ENCODE results near the gene ROGDI.

Gene ROGDI

DNA sequence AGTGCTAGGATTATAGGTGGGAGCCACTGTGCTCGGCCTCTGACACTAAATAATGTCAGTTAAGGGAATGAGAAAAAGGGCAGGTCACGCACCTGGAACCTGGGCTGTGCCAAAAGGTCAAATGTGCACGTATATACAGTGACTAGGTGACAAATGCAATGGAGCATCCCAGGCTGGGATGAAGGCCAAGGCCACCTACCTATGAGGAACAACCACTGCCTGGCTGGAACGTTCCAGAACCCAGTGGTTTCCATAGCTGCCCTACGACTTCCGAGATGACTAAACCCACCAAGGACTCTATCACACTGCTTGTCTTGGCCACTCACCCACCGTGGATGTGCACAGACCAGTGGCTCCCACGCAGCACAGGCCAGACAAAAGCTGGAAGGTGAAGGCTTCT, 51.5 kb downstream of the ROGDI start:
- Histone ChIP-seq H2BK120ac (ENCODE audit: low read depth, low read length) (no peak overlapping the region), H4K8ac (ENCODE audit: low read depth, low read length) (no peak overlapping the region), H3K4me1 (ENCODE audit: control insufficient read depth in 2 of 2, insufficient read depth in 1 of 2, low read depth in 1 of 2, low read length in 2 of 2) (peaks cover 0 to 7% of the 10 kb centered on the region in 2 donors), H2AFZ (ENCODE audit: low read length) (no peak overlapping the region), H3K36me3 (replicated peaks in 1 of 2; ENCODE audit: control insufficient read depth in 2 of 2, insufficient read depth in 2 of 2, low read length in 2 of 2) (peaks cover 29 to 53% of the 10 kb centered on the region in 2 donors), H4K91ac (ENCODE audit: low read depth, low read length, poor library complexity) (no peak overlapping the region), H3K79me1 (ENCODE audit: low read depth, low read length) (no peaks in the 10 kb centered on the region), H2BK15ac (ENCODE audit: low read length) (no peak overlapping the region), H3K9ac (ENCODE audit: low read depth, low read length, poor library complexity) (no peak overlapping the region), H2BK12ac (ENCODE audit: low read length) (no peak overlapping the region), H3K18ac (ENCODE audit: low read length) (no peak overlapping the region), H3K23ac (ENCODE audit: low read depth, low read length, poor library complexity) (no peak overlapping the region), H2AK5ac (ENCODE audit: low read depth, low read length) (no peak overlapping the region), H3K4ac (ENCODE audit: low read length) (no peak overlapping the region), H3K27me3 (ENCODE audit: control insufficient read depth in 3 of 3, insufficient read depth in 3 of 3, low read depth in 1 of 3, low read length in 3 of 3) (no peaks in the 10 kb centered on the region), H3K4me3 (ENCODE audit: low read length in 2 of 2) (no peak overlapping the region), H3K27ac (replicated peaks; ENCODE audit: low read length) (no peak overlapping the region), H3K9me3 (replicated peaks in 1 of 2; ENCODE audit: control insufficient read depth in 2 of 2, insufficient read depth in 1 of 2, low read depth in 1 of 2, low read length in 2 of 2) (peaks cover 7 to 11% of the 10 kb centered on the region in 2 donors), H2BK5ac (ENCODE audit: low read length) (no peak overlapping the region), H3K14ac (ENCODE audit: low read length) (no peak overlapping the region), H3K4me2 (ENCODE audit: insufficient read depth, low read length, poor library complexity, severe bottlenecking) (no peak overlapping the region)
- DNase-seq (ENCODE audit: low spot score), result no peak
- WGBS, 2 donors (ENCODE audit: extremely low coverage in 2 of 2, insufficient read length in 2 of 2, insufficient replicate concordance in 1 of 2), result no CpG with 5 or more reads among the region's 8 CpGs

DNA sequence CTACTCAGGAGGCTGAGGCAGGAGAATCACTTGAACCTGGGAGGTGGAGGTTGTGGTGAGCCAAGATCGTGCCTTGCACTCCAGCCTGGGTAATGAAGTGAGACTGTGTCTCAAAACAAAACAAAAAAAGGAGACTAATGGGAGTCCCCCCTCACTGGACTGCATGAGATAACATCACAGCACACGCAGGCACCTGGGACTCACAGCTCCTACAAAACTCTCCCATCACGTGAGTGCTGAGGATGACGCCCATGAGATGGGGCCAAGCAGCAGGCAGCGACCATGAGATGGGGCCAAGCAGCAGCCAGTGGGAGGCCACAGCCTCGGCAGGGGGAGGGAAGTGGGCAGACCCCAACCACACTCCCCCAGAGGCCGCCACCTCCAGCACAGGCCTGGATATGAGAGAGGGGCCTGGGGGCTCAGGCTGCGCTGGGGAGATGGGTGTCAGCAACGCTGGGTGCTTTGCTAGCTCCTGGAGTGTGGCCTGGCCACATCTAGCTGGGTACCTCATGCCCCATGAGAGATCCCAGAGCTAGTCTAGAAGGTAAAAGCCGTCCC, 52.7 kb downstream of the ROGDI start:
- Histone ChIP-seq H3K4me3 (ENCODE audit: low read length in 2 of 2) (peak overlapping the region in 1 of 2 donors; percentile 39), H2BK5ac (ENCODE audit: low read length) (no peak overlapping the region), H3K14ac (ENCODE audit: low read length) (no peak overlapping the region), H3K9ac (ENCODE audit: low read depth, low read length, poor library complexity) (no peak overlapping the region), H3K36me3 (replicated peaks in 1 of 2; ENCODE audit: control insufficient read depth in 2 of 2, insufficient read depth in 2 of 2, low read length in 2 of 2) (peaks cover 22 to 43% of the 10 kb centered on the region in 2 donors), H2AK5ac (ENCODE audit: low read depth, low read length) (no peak overlapping the region), H4K91ac (ENCODE audit: low read depth, low read length, poor library complexity) (no peak overlapping the region), H3K9me3 (replicated peaks in 1 of 2; ENCODE audit: control insufficient read depth in 2 of 2, insufficient read depth in 1 of 2, low read depth in 1 of 2, low read length in 2 of 2) (peaks cover 2% of the 10 kb centered on the region in 2 donors), H4K8ac (ENCODE audit: low read depth, low read length) (no peak overlapping the region), H3K23ac (ENCODE audit: low read depth, low read length, poor library complexity) (no peak overlapping the region), H3K4me1 (ENCODE audit: control insufficient read depth in 2 of 2, insufficient read depth in 1 of 2, low read depth in 1 of 2, low read length in 2 of 2) (peaks cover 0 to 7% of the 10 kb centered on the region in 2 donors), H3K79me1 (ENCODE audit: low read depth, low read length) (no peaks in the 10 kb centered on the region), H2BK12ac (ENCODE audit: low read length) (no peak overlapping the region), H3K27ac (replicated peaks; ENCODE audit: low read length) (no peak overlapping the region), H3K27me3 (ENCODE audit: control insufficient read depth in 3 of 3, insufficient read depth in 3 of 3, low read depth in 1 of 3, low read length in 3 of 3) (no peaks in the 10 kb centered on the region), H3K4ac (ENCODE audit: low read length) (no peak overlapping the region), H2BK15ac (ENCODE audit: low read length) (no peak overlapping the region), H3K18ac (ENCODE audit: low read length) (no peak overlapping the region), H2AFZ (ENCODE audit: low read length) (no peak overlapping the region), H3K4me2 (ENCODE audit: insufficient read depth, low read length, poor library complexity, severe bottlenecking) (no peak overlapping the region), H2BK120ac (ENCODE audit: low read depth, low read length) (no peak overlapping the region)
- no CpG with 5 or more reads among the region's 10 CpGs for WGBS, 2 donors (ENCODE audit: extremely low coverage in 2 of 2, insufficient read length in 2 of 2, insufficient replicate concordance in 1 of 2)
- no peak for DNase-seq (ENCODE audit: low spot score)

GRCh38 chr16:4748682-4749411, 53.6 kb downstream of the ROGDI start:
- Histone ChIP-seq H4K8ac (ENCODE audit: low read depth, low read length) (no peak overlapping the region), H3K36me3 (replicated peaks in 1 of 2; ENCODE audit: control insufficient read depth in 2 of 2, insufficient read depth in 2 of 2, low read length in 2 of 2) (peaks cover 19 to 37% of the 10 kb centered on the region in 2 donors), H3K4me2 (ENCODE audit: insufficient read depth, low read length, poor library complexity, severe bottlenecking) (no peak overlapping the region), H2AK5ac (ENCODE audit: low read depth, low read length) (peak overlapping the region; percentile 69), H3K4ac (ENCODE audit: low read length) (no peak overlapping the region), H3K14ac (ENCODE audit: low read length) (no peak overlapping the region), H3K9me3 (replicated peaks in 1 of 2; ENCODE audit: control insufficient read depth in 2 of 2, insufficient read depth in 1 of 2, low read depth in 1 of 2, low read length in 2 of 2) (no peaks in the 10 kb centered on the region), H2AFZ (ENCODE audit: low read length) (no peak overlapping the region), H3K27ac (replicated peaks; ENCODE audit: low read length) (no peak overlapping the region), H4K91ac (ENCODE audit: low read depth, low read length, poor library complexity) (no peak overlapping the region), H3K4me1 (ENCODE audit: control insufficient read depth in 2 of 2, insufficient read depth in 1 of 2, low read depth in 1 of 2, low read length in 2 of 2) (peaks cover 0 to 7% of the 10 kb centered on the region in 2 donors), H3K23ac (ENCODE audit: low read depth, low read length, poor library complexity) (peak overlapping the region; percentile 30), H3K4me3 (ENCODE audit: low read length in 2 of 2) (no peak overlapping the region), H2BK12ac (ENCODE audit: low read length) (no peak overlapping the region), H3K9ac (ENCODE audit: low read depth, low read length, poor library complexity) (peak overlapping the region; percentile 12), H2BK120ac (ENCODE audit: low read depth, low read length) (no peak overlapping the region), H3K18ac (ENCODE audit: low read length) (no peak overlapping the region), H2BK5ac (ENCODE audit: low read length) (peak overlapping the region; percentile 49), H3K79me1 (ENCODE audit: low read depth, low read length) (no peaks in the 10 kb centered on the region), H2BK15ac (ENCODE audit: low read length) (no peak overlapping the region), H3K27me3 (ENCODE audit: control insufficient read depth in 3 of 3, insufficient read depth in 3 of 3, low read depth in 1 of 3, low read length in 3 of 3) (no peaks in the 10 kb centered on the region)
- no CpG with 5 or more reads among the region's 16 CpGs for WGBS, 2 donors (ENCODE audit: extremely low coverage in 2 of 2, insufficient read length in 2 of 2, insufficient replicate concordance in 1 of 2)
- no peak for DNase-seq (ENCODE audit: low spot score)

DNA sequence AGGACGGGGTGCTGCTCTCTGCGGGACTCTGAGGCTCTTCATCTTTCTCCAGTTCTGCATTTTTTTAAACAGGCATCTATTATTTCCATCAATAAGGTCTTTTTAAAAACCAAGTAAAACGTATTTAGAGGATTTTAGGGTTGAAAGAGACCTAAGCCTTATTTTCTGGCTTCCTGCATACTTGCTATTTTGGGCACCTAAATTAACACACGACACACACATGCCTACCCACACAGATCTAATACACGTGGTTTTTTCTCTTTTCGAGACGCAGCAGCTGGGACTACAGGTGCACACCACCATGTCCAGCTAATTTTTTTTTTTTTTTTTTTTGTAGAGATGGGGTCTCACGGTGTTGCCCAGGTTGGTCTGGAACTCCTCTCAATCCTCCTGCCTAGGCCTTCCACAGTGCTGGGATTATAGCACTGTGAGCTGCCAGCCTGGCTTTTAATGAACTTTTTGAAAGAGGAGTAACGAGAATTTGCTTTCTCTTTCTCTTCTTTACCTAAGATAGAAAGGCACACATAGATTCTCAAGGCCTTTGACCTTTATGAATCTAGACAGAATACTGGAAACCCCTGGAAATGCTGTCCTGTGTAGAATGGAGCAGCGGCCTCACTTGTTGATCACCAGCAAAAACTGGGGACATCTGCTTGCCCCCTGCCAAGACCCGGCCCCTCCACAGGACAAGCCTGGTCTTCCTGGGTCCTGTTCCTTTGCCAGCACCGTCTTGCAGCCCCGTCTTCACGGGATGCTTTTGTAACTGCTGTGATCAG, 54.3 kb downstream of the ROGDI start:
- Histone ChIP-seq H3K27me3 (ENCODE audit: control insufficient read depth in 3 of 3, insufficient read depth in 3 of 3, low read depth in 1 of 3, low read length in 3 of 3) (no peaks in the 10 kb centered on the region), H3K79me1 (ENCODE audit: low read depth, low read length) (no peaks in the 10 kb centered on the region), H3K4ac (ENCODE audit: low read length) (no peak overlapping the region), H3K4me1 (ENCODE audit: control insufficient read depth in 2 of 2, insufficient read depth in 1 of 2, low read depth in 1 of 2, low read length in 2 of 2) (peaks cover 0 to 7% of the 10 kb centered on the region in 2 donors), H3K27ac (replicated peaks; ENCODE audit: low read length) (no peak overlapping the region), H3K9ac (ENCODE audit: low read depth, low read length, poor library complexity) (peak overlapping the region; percentile 12), H2BK120ac (ENCODE audit: low read depth, low read length) (no peak overlapping the region), H2BK15ac (ENCODE audit: low read length) (no peak overlapping the region), H3K4me3 (ENCODE audit: low read length in 2 of 2) (no peak overlapping the region), H3K23ac (ENCODE audit: low read depth, low read length, poor library complexity) (peak overlapping the region; percentile 30), H3K14ac (ENCODE audit: low read length) (no peak overlapping the region), H3K18ac (ENCODE audit: low read length) (no peak overlapping the region), H3K4me2 (ENCODE audit: insufficient read depth, low read length, poor library complexity, severe bottlenecking) (no peak overlapping the region), H2AFZ (ENCODE audit: low read length) (no peak overlapping the region), H2AK5ac (ENCODE audit: low read depth, low read length) (peak overlapping the region; percentile 69), H4K91ac (ENCODE audit: low read depth, low read length, poor library complexity) (no peak overlapping the region), H3K36me3 (replicated peaks in 1 of 2; ENCODE audit: control insufficient read depth in 2 of 2, insufficient read depth in 2 of 2, low read length in 2 of 2) (peaks cover 16 to 29% of the 10 kb centered on the region in 2 donors), H4K8ac (ENCODE audit: low read depth, low read length) (no peak overlapping the region), H2BK5ac (ENCODE audit: low read length) (peak overlapping the region; percentile 49), H2BK12ac (ENCODE audit: low read length) (no peak overlapping the region), H3K9me3 (replicated peaks in 1 of 2; ENCODE audit: control insufficient read depth in 2 of 2, insufficient read depth in 1 of 2, low read depth in 1 of 2, low read length in 2 of 2) (no peaks in the 10 kb centered on the region)
- DNase-seq (ENCODE audit: low spot score), result no peak
- no CpG with 5 or more reads among the region's 14 CpGs for WGBS, 2 donors (ENCODE audit: extremely low coverage in 2 of 2, insufficient read length in 2 of 2, insufficient replicate concordance in 1 of 2)
